NCI-H69 (cell line): Measurements from ENCODE around the gene PRRG1.
"Not testable (repeated sequence)": the region's sequence is repeated elsewhere in the genome, so short reads cannot be mapped to it uniquely, and the experiment has no call there.

Experiments
- DNase-seq: peaks from one replicate; lab custom pipeline; 2025; lab: John Stamatoyannopoulos, UW

Gene PRRG1

DNA sequence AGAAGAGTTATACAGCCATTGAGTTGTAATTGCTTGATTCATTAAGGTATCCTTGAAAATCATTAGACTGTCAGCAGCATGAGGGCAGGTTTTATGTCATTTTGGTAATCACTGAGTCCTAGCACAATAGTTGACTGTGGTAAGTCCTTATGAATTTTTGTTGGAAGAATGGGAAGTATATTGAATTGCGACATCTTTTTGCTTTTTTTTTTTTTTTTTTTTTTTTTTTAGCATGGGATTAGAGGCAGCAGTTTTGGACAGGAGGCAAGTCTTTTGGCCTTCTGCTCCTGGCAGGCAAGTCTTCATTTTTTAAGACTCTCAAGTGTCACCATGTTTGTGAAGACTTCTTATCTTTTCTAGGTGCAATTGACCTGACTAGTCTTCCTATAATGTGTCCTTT, 29.7 kb downstream of the PRRG1 start:
- no peak for DNase-seq

DNA sequence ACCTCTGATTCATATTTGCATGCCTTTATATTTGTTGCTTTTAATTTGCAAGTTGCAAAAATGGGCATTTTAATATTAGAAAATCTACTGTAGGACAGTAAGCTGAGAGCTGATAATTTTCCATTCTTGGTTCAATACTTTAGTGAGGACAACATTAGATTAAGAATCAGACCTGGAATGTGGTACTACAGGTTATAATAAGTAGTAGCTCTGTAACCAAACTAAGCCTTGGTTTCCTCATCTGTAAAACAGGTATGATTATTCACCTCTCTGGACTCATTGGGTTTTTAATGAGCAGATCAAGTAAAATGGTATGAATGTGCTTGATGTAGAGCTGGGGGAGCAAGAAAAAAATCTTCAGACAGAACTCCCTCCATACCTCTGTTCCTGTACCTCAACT, 31.1 kb downstream of the PRRG1 start:
- no peak for DNase-seq

DNA sequence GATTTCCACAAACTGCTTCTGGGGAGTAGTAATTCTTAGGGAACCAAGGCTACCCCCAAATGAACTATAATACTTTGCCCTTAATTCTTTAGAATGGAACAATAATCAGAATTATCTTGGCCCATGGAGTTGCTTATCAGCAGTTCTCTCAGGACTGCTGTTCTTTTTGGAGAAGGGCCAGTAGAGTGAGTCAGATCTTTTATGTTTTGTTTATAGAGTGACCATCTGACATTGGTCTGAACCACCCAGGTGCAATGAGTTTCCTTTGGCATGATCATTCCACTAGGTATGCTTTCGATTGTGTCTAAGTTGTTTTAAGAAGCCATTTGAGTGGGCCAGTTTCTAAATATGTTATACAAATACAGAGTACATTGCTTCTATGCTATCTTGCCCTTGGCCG, 31.8 kb downstream of the PRRG1 start:
- DNase-seq = no peak

DNA sequence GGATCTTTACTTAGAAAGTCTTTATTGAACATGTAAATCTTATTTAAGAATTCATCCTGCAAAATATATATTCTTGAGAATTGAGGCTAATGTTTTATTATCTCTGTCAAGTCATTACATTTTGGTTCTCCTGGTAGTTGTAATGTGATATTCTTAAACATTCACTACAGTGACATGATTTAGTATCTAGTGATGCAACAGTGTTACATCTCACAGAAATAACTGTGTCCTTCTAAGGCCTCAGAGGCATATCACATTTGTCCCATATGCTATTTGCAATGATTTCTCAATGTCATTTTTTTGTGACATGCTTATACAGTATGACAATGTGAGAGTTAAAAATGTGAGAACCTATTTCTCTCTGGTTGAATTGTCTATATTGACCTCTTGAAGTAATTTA, 34.1 kb downstream of the PRRG1 start:
- DNase-seq = no peak

DNA sequence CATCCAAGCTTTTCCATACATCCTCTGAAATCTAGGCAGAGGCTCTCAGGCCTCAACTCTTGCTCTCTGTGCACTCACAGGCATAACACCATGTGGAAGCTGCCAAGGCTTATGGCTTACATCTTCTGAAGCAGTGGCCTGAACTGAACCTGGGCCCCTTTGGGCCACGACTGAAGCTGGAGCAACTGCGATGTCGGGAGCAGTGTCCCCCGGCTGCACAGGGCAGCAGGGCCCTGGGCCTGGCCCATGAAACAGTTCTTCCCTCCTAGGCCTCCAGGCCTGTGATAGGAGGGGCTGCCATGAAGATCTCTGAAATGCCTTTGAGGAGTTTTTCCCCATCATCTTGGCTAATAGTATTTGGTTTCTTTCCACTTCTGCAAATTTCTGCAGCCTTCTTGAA, 39.2 kb downstream of the PRRG1 start:
- no peak for DNase-seq

DNA sequence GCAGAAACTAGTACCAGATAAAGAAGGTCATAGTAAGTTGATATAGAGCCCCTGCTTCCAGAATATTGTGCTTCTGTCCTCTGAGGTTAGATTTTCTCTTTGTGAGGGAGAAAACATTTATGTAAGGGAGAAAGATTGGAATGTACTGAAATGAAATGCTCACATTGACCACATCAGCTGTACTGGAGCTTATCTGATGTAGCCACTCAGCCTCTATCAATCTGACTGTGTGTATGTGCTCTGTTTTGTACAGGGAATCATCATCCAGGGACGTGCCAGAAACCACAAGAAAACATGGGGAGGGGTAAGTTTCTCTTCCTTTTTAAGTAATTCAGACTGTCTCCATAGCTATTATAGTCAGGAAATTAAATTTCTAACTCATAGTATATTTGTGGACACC, 56.8 kb downstream of the PRRG1 start:
- DNase-seq = no peak

DNA sequence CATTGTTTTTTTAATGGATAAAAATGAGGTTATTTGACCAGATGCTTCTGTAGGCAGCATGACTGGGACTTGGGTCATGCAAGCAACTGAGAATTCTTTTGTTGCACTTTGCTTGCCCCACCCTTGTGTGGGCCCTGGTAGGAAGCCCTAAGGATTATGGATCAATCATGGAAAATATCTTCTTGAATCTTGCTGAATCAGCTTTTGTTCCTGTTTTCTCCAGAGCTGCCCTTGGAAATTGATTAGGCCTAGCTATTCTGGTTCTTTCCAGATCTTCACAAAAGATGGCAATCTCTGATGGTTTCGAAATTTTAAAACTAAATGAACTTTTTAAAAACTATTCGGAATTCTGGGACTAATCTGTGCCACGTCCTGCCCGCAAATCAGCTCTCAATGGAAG, 58.6 kb downstream of the PRRG1 start:
- no peak for DNase-seq

DNA sequence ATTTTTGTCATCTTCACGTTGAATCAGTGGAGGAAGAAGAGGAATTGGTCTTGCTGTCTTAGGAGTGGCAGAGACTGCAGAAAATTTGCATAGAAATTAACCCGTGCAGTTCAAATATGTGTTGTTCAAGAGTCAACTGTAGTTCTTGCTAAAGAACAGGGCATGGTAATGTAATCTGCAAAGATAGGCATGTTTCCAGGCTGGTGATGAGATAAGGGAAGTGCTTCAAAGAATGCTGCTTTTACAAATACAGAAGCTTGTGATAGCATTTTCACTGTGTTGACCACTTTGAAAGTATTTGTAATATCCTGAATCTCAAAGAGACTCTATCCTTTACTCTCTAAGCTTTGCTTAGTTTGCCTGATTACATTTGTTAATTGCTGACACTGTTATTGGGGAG, 60.1 kb downstream of the PRRG1 start:
- no peak for DNase-seq

DNA sequence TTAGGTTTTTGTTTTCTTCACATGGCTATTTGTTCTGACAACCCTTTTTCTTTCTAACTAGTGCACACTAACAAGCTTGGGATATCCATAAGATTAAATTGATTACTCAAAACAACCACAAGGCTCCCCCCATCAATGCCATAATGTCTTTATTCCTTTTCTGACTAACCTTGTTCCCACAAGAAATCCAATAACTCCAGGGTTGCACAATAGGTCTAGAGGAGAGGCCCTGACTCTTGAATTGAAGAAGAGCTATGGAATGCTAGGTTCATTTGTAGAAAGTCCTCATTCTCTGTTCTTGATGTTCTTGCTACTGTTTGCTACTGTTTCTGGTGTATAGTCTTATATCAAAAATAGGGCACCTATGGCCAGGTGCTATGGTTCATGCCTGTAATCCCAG, 71.0 kb downstream of the PRRG1 start:
- DNase-seq = no peak

DNA sequence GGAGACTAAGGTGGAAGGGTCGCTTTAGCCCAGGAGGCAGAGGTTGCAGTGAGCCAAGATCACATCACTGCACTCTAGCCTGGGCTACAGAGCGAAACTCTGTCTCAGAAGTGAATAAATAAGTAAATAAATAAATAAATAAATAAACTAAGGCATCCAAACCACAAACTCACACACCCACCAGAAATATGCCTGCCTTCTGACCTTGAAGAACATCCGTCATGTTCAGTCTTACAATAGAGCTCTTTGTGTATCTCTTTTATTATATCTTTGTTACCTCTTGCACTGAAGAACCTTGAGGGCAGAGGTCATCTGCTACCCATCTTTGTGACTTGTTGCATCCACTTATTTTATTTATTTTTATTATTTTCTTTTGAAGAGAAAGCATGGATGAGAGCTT, 71.6 kb downstream of the PRRG1 start:
- DNase-seq = no peak

DNA sequence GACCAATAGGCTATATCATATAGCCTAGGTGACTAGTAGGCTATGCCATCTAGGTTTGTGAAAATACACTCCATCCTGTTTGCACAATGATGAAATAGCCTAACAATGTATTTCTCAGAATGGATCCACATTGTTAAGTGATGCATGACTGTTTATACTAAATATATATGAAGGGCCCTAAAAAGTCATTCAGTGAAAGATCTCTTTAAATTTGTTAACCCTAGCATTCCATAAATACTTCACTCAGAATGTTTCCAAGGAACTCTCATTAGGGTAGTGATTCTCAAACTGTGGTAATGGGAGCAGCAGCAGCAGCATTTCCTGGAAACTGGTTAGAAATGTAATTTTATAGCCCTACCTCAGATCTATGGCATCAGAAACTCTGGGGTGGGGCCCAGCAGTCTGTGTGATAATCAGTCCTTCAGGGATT, 74.9 kb downstream of the PRRG1 start:
- DNase-seq = no peak

DNA sequence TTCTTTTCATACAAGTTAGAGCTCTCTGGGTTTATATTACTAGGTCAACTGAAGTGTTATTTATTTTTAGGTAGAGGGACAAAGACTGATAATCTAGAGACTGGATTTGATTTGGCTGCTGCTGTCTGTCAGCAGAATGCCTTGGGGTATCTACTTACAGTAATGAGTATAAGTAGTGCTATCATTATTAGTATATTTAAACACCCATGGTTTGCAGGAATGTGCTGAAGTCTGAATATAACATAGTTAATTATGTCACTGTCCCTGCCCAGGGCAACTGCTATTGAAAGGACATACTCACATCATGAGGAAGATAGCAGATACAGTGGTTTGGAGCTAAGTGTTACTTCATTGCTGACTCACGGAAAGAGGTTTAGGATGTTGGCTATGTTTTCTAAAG, 76.2 kb downstream of the PRRG1 start:
- no peak for DNase-seq

DNA sequence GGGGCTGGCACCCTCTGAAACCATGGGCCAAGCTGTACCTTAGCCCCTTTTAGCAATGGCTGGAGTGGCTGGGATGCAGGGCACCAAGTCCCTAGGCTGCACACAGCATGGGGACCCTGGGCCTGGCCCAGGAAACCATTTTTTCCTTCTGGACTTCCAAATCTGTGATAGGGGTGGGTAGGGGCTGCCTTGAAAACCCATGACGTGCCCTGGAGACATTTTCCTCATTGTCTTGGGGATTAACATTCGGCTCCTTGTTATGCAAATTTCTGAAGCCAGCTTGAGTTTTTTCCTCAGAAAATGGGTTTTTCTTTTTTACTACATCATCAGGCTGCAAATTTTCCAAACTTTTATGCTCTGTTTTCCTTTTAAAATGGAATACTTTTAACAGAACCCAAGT, 79.8 kb downstream of the PRRG1 start:
- DNase-seq = not testable (repeated sequence)

DNA sequence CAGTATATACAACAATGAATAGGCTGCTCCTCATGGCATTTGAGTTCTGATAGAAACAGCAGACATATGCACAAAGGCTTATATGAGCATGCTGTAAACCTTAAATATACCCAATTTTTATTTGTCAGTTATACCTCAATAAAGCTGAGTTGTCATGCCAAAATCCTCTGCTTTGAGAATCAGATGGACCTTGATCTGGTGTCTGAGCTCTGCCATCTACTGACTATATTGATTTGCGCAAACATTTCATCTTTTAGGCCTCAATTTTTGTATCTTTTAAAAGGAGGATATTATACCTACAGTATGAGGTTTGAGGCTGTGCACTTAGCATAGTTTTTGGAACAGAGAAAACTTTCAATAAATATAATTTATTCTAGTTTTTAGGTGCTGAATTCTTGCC, 85.2 kb downstream of the PRRG1 start:
- no peak for DNase-seq

DNA sequence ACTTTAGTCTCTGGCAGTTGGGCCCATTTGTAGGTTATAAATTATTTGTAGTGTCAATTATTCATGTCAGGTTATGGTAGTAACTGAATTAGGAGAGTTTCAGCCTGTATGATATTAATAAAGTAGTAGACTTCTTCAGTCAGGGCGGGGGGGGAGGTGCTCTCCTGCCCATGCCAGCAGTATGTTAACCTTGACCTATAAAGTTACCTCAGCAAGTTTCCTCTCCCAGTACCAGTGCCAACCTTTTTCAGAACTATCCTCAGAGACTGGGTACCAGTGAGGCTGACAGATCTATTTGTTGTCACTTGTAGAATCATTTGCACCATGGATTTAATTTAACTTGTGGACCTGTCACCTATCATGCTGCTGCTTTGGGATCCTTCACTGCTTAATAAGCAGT, 88.0 kb downstream of the PRRG1 start:
- DNase-seq = no peak

DNA sequence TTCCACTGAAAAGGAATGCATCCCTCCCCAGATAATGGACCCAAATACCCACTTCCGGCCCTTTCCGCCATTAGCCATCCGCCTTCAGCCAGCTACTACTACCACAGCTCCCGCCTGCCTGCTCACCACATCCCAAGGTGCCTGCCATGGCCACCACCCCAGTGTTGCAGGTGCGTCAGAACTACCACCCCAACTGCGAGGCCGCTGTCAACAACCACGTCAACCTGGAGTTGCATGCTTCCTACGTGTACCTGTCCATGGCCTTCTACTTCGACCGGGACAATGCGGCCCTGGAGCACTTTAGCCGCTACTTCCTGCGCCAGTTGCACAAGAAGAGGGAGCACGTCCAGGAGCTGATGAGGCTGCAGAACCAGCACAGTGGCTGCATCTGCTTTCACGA, 92.2 kb downstream of the PRRG1 start:
- DNase-seq = no peak

DNA sequence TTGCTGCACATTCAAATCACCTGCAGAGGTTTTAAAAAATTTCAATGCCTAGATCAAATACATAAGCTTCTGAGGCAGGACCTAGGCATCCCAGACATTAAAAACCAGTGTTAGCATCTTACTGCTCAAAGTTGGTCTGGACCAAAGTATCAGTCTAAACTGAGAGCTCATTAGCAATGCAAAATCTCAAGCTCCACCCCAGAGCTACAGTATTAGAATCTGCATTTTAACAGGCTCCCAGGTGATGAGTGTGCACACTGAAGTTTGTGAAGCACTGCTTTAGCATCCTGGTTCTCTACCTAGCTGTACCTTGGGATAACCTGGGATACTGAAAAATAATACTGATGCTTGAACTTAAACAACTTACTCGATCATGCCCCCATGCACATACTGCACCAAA, 96.0 kb downstream of the PRRG1 start:
- DNase-seq = no peak

DNA sequence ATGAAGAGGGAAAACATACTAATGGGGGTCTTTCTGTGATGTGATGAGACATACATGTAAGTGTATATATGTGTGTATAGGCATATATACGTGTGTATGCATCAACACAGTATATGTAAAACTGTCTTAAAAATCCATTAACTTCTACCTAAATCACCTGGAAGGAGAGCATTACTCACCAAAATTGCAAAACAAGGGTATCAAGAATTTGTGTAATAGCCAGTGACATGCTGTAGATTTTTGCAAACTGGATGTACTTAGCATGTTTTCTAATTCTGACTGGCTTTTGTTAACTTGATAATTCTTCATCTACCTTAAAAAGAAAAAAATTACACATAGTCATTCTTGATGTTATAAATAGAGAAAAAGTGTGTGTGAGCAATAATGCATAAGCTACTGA, 104.7 kb downstream of the PRRG1 start:
- no peak for DNase-seq

DNA sequence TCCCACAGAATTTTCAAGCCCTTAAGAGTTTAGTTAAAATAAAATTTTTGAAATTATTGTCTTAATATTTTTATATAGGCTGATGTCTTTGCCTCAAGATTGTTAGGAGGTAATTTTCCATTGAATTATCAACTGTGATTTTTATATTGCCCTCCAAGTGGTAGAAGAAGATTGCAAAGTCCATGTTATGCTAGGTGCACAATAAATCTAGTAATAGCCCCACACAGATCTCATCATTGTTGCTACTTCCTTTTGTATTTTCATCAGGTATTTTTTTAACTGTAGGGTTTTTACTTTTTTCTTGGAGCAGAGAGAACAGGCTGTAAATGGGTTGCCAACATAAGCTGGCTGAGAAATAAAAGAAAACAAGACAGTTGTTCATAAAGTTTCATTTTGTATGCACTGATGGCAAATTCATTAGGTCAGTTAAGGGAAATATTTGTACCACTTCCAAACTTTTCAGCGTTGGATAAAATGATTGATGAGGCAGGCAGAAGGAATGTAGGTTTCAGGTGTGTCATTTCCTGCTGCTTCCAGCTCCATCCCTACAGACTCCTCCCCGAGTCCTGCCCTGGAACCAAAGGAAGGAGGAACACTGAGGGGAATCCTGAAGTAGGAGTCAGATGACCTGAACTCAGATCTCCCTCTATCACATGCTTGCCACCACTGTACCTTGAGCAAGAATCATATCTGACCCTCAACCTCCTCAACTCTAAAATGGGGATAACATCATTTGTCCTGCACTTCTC, 105.5 kb downstream of the PRRG1 start:
- no peak for DNase-seq

DNA sequence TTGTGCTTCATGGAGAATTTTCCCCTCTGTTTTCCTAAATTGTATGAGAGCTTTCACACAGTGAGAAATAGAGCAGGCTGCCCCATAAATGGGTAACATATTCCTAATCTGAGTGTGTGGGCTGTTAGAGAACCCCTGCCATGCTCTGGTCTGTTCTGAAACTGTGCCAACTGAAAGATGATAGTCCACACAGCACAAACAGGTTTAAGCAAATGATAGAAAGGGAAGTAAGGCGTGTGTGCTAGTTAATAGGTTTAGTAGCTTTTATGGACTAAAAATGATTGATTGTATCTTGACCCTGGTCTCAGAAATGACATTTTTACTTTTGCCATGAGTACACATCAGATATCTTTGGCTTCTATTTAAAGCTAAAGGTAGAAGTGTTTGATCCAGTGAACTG, 106.2 kb downstream of the PRRG1 start:
- peak; percentile 7 for DNase-seq

DNA sequence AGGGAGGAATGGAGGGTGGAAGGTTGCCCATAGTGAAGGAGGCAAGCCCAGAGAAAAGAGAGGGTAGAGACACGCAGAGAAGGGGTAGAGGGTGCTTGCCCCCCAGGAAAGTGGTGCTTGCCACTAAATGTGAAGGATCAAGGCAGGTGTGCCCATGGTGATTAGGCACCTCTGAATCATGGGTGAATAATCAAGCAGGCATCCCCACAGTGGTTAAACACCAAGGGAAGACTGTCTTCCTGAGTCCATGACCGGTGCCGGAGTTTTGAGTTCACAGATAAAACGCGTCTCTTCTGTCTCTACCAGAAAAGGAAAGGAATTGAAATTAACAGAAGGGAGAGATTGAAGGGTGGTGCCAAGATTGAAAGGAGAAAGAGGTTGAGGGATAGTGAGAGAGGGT, 111.1 kb downstream of the PRRG1 start:
- not testable (repeated sequence) for DNase-seq

DNA sequence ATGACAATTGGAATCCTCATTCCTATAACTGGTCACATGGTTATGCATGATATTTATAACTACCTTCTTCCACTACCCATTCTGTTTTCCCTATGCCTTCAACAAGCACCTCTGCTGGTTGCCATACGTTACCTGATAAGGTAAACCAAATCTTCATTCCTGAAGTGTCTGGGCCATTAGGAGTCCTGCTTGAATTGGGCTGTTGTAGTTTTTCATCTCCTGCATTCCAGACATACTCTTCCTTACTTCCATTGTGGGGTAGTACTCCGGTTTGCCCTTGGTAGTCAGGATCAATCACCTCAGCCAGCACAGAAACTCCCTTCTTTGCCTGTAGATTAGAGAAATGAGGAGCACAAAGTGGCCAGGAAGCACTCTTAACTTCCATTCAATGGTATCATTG, 113.2 kb downstream of the PRRG1 start:
- no peak for DNase-seq

DNA sequence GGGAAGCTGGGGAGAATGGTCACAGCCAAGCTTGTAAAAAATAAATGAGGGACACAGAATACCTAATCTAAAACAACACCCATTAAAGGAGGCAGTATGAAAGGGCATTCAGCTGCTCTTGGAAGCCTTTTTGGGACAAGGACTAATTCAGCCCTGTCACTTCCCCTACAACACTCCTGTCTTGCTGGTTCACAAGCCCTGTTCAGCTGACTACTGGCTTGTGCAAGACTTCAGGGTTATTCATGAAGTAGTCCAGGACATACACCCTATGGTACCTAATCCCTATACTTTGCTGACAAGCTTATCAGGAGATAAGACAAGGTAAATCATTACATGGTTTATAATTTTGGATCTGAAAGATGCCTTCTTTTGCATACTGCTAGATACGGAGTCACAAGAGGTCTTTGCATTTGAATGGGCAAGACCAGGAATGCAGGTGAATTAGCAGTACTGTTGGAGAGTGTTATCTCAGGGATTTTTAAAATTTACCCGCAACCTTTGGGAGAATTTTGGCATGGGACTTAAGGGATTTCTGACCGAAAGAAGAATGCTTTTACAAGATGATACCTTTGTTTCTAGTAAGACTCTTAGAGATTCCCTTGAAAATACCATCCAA, 119.1 kb downstream of the PRRG1 start:
- no peak for DNase-seq

DNA sequence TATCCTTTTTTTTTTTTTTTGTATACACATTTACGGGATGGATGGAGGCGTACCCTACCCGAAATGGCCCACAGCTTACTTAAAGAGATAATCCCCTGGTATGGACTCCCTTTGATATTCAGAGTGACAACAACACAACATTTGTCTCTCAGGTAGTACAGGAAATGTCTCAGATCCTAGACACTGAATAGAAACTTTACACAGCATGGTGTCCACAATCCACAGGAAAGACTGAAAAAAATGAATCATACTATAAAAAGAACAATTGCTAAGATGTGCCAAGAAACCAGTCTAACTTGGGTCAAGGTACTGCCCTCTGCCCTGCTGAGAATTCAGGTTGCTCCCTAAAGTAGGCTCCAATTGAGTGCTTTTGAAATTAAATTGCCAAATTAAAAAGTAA, 121.5 kb downstream of the PRRG1 start:
- DNase-seq = no peak
